Measurements from ENCODE around the gene OR2G2. TPM values are rescaled to one million over a fixed set of nuclear protein-coding genes. Genes with fewer than 3 reads are reported as not detected.

Gene OR2G2
- total and polyA plus RNA-seq, 4 donors = not detected

DNA sequence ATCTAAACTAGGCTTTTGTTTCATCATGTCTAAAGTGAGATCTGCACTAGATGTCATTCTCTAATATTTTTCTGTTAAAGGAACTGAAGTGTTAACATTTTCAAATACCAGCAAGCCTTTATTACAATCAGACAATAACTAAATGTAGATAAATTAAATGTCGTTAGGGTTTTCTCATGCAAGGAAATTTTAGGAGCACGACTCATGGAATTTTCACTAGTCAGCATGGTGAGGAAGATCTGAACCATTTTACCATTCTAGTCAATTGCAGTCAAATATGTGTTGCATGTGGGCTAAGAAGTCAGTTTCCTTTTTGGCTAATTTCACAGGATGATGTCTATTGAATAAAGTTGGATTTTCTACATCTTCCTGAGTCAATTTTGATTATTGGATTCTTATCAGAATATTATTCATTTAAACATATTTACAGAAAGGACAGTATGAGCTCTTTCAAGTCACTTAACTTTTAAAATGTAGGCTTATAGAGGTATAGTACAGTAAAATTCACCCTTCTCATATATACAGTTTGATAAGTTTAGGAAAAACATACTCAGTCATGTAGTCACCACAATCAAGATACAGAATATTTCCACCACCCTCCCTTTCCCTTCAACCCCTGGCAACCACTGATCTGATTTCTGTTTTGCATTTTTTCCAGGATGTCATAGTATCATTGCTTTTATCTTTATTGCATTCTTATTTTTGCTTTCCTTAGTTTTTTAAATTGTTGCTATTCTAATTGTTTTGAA is 30.1 kb upstream of the OR2G2 start:
- no peaks in the 10 kb centered on the region for H3K27me3 ChIP-seq (ENCODE audit: control insufficient read depth, insufficient read depth, low read length)
- WGBS (ENCODE audit: insufficient coverage) = no CpG with 5 or more reads among the region's 2 CpGs

DNA sequence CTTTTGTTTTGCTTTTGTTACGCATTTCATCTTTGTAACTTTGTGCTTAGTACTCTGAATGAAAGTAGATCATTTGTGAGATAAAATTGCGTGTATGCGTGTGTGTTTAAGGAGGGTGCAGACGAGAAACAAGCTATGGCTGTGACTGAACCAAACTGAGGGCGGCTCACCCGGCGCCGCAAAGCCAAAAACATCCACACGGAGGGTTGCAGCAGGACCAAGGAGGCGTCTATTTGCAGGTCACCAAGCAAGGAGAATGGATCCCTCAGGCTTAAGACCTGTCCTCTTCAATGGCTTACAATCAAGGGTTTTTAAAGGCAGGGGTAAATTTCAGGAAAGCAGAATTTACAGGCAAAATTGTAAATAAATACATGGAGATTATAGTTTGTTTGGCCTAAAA is 26.4 kb upstream of the OR2G2 start:
- WGBS (ENCODE audit: insufficient coverage) = 77% methylated on average over 10 of the region's 10 CpGs
- H3K4me1 ChIP-seq (ENCODE audit: control insufficient read depth, insufficient read depth, low read length) = no peaks in the 10 kb centered on the region
- no peak overlapping the region for H3K27ac ChIP-seq (ENCODE audit: low read depth, low read length)
- H3K9me3 ChIP-seq (ENCODE audit: control insufficient read depth, insufficient read depth, low read length) = no peaks in the 10 kb centered on the region
- H3K27me3 ChIP-seq (ENCODE audit: control insufficient read depth, insufficient read depth, low read length) = no peaks in the 10 kb centered on the region
- H3K36me3 ChIP-seq (ENCODE audit: control insufficient read depth, insufficient read depth, low read length) = no peaks in the 10 kb centered on the region
- no peak for DNase-seq (ENCODE audit: low read depth in 4 of 6, low spot score in 6 of 6)
- H3K4me3 ChIP-seq (ENCODE audit: low read depth, low read length) = no peak overlapping the region

More for the DNA sequence above, 30.1 kb upstream of the OR2G2 start:
- no peak overlapping the region for H3K27ac ChIP-seq (ENCODE audit: low read depth, low read length)
- DNase-seq (ENCODE audit: low read depth in 4 of 6, low spot score in 6 of 6) = no peak
- H3K36me3 ChIP-seq (ENCODE audit: control insufficient read depth, insufficient read depth, low read length) = no peaks in the 10 kb centered on the region
- no peak overlapping the region for H3K4me3 ChIP-seq (ENCODE audit: low read depth, low read length)
- H3K4me1 ChIP-seq (ENCODE audit: control insufficient read depth, insufficient read depth, low read length) = no peaks in the 10 kb centered on the region
- H3K9me3 ChIP-seq (ENCODE audit: control insufficient read depth, insufficient read depth, low read length) = no peaks in the 10 kb centered on the region

DNA sequence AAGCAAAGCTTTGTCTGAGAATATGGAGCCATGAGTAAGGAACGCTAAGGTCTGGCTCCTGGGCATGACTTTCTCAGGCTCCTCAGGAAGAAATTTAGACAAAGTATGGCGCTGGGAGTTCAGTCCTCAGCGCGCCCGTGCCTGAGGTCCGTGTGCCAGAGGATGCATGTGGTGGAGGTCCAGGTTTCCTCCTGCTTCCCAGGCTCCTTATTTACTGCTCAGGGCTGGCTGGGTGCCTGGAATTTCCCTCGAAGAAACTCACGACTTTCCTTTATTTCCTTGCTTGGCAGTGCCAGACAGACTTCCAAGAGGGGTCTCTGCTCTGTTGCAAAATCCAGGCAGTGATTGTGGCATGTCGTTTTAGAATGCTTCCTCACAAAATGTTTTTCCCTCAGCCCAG is 26.0 kb upstream of the OR2G2 start:
- no peaks in the 10 kb centered on the region for H3K27me3 ChIP-seq (ENCODE audit: control insufficient read depth, insufficient read depth, low read length)
- H3K9me3 ChIP-seq (ENCODE audit: control insufficient read depth, insufficient read depth, low read length) = no peaks in the 10 kb centered on the region
- H3K4me1 ChIP-seq (ENCODE audit: control insufficient read depth, insufficient read depth, low read length) = no peaks in the 10 kb centered on the region
- no peak overlapping the region for H3K4me3 ChIP-seq (ENCODE audit: low read depth, low read length)
- H3K36me3 ChIP-seq (ENCODE audit: control insufficient read depth, insufficient read depth, low read length) = no peaks in the 10 kb centered on the region
- 55% methylated on average over 7 of the region's 9 CpGs for WGBS (ENCODE audit: insufficient coverage)
- no peak overlapping the region for H3K27ac ChIP-seq (ENCODE audit: low read depth, low read length)
- DNase-seq (ENCODE audit: low read depth in 4 of 6, low spot score in 6 of 6) = peak in 2 of 6 donors; percentile 31 to 39

DNA sequence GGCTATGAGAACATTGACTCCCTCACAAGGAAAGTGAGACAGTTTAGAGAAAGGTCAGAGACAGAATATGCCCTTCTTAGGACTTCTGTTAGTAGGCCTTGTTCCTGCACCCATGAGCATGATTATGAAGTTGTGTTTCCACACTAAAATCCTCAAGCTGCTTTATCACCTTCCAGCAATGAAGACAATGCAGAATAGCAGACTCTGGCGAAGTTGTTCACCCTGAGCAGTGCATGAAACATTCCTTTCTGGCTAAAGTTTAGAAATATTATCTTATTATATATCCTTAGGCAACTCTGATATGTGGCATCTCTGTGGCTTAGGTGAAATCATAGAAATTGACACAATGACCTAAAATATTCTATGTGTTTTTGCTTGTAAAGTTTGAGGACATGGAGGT is 13.9 kb upstream of the OR2G2 start:
- H3K27ac ChIP-seq (ENCODE audit: low read depth, low read length) = no peak overlapping the region
- H3K27me3 ChIP-seq (ENCODE audit: control insufficient read depth, insufficient read depth, low read length) = no peaks in the 10 kb centered on the region
- no peak overlapping the region for H3K4me3 ChIP-seq (ENCODE audit: low read depth, low read length)
- H3K9me3 ChIP-seq (ENCODE audit: control insufficient read depth, insufficient read depth, low read length) = no peaks in the 10 kb centered on the region
- H3K36me3 ChIP-seq (ENCODE audit: control insufficient read depth, insufficient read depth, low read length) = no peaks in the 10 kb centered on the region
- H3K4me1 ChIP-seq (ENCODE audit: control insufficient read depth, insufficient read depth, low read length) = no peaks in the 10 kb centered on the region
- DNase-seq (ENCODE audit: low read depth in 4 of 6, low spot score in 6 of 6) = no peak
- no CpG with 5 or more reads among the region's 1 CpG for WGBS (ENCODE audit: insufficient coverage)

DNA sequence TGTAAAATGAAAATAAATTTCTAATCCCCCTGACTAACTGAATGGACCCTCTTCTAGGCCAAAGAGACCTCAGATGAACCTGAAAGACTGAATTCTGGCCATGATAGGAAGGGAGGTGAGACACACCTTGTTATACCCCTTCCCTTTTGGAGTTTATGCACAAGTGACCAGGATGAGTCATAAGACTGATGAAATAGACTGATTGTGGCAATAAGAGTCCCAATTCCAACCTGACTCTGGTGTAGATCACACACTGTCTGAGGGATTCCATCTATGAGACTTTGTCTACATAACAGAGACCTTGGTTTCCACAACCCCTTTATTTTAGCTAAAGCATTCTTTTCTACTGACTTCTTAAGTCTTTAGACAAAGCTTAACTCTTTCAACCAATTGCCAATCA is 13.5 kb upstream of the OR2G2 start:
- Histone ChIP-seq H3K9me3 (ENCODE audit: control insufficient read depth, insufficient read depth, low read length) (no peaks in the 10 kb centered on the region), H3K27me3 (ENCODE audit: control insufficient read depth, insufficient read depth, low read length) (no peaks in the 10 kb centered on the region), H3K4me3 (ENCODE audit: low read depth, low read length) (no peak overlapping the region), H3K4me1 (ENCODE audit: control insufficient read depth, insufficient read depth, low read length) (no peaks in the 10 kb centered on the region), H3K27ac (ENCODE audit: low read depth, low read length) (no peak overlapping the region), H3K36me3 (ENCODE audit: control insufficient read depth, insufficient read depth, low read length) (no peaks in the 10 kb centered on the region)
- no peak for DNase-seq (ENCODE audit: low read depth in 4 of 6, low spot score in 6 of 6)

DNA sequence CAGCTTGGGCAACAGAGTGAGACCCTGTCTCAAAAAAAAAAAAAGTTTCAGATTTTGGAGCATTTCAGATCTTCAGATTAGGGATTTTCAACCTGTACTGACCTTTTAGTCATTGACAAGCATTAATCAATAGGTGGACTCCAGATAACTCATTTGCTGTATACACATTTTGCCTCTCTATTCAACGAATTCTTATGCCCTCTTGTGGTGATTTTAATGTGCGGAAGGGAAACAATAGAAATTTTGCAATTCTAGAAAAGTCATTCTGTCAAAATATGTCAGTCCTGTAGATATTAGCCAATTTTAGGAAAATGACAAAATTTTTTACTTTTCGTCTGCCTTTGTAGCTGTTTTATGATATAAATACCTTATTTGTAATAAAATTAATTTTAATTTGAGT is 11.6 kb upstream of the OR2G2 start:
- peak in 2 of 6 donors; percentile 28 for DNase-seq (ENCODE audit: low read depth in 4 of 6, low spot score in 6 of 6)
- Histone ChIP-seq H3K9me3 (ENCODE audit: control insufficient read depth, insufficient read depth, low read length) (no peaks in the 10 kb centered on the region), H3K27ac (ENCODE audit: low read depth, low read length) (no peak overlapping the region), H3K4me1 (ENCODE audit: control insufficient read depth, insufficient read depth, low read length) (no peaks in the 10 kb centered on the region), H3K4me3 (ENCODE audit: low read depth, low read length) (no peak overlapping the region), H3K27me3 (ENCODE audit: control insufficient read depth, insufficient read depth, low read length) (no peaks in the 10 kb centered on the region), H3K36me3 (ENCODE audit: control insufficient read depth, insufficient read depth, low read length) (no peaks in the 10 kb centered on the region)
- no CpG with 5 or more reads among the region's 3 CpGs for WGBS (ENCODE audit: insufficient coverage)

DNA sequence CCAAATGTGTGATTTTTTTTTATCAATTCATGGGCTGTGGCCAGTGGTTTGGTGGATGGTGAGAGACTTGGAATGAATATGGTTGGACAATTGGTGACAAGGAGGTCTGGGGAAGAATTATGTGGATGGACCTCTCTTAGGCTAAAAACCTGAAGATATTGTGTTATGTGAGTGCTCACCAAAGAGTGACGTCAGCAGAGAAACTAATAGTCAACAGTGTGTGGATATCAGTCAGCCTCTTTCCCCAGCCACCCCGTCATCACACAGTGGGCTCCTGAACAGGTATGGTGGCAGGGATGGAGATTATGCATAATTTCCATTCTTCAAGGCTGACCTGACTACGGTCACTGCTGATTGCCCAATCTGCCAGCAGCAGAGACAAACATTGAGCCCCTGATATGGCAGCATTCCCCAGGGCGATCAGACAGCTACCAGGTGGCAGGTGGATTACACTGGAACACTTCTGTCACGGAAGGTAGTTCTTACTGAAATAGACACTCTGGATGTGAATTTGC is 9.2 kb upstream of the OR2G2 start:
- 94% methylated on average over 5 of the region's 5 CpGs for WGBS (ENCODE audit: insufficient coverage)
- Histone ChIP-seq H3K4me3 (ENCODE audit: low read depth, low read length) (no peak overlapping the region), H3K27me3 (ENCODE audit: control insufficient read depth, insufficient read depth, low read length) (no peaks in the 10 kb centered on the region), H3K9me3 (ENCODE audit: control insufficient read depth, insufficient read depth, low read length) (no peaks in the 10 kb centered on the region), H3K36me3 (ENCODE audit: control insufficient read depth, insufficient read depth, low read length) (no peaks in the 10 kb centered on the region), H3K4me1 (ENCODE audit: control insufficient read depth, insufficient read depth, low read length) (no peaks in the 10 kb centered on the region), H3K27ac (ENCODE audit: low read depth, low read length) (no peak overlapping the region)
- no peak for DNase-seq (ENCODE audit: low read depth in 4 of 6, low spot score in 6 of 6)

DNA sequence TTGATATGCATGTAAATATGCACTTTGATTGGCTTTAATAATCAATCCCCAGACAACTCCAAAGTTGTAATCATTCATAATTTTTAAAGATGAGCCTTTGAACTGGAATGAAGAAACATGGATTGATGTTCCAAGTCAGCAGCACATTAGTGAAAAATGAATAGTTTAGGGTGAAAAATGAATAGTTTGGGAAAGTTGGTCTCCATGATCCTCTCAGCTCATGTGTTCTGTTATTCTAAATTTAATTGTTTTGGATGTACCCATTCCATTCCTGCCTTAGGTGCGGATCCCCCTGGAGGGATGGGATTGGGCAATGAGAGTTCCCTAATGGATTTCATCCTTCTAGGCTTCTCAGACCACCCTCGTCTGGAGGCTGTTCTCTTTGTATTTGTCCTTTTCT is 17.1 kb downstream of the OR2G2 start, which contains the start of gene OR2G3:
Gene OR2G3, plus strand, starts transcription at position 301 of the 400 bp plus-strand sequence. Its CDS starts 0 bp downstream, at position 301.
- no peaks in the 10 kb centered on the region for H3K36me3 ChIP-seq (ENCODE audit: control insufficient read depth, insufficient read depth, low read length)
- no peaks in the 10 kb centered on the region for H3K9me3 ChIP-seq (ENCODE audit: control insufficient read depth, insufficient read depth, low read length)
- H3K27ac ChIP-seq (ENCODE audit: low read depth, low read length) = no peak within 1 kb of the TSS
- DNase-seq (ENCODE audit: low read depth in 4 of 6, low spot score in 6 of 6) = no peak
- 60% methylated on average over 1 of the region's 2 CpGs for WGBS (ENCODE audit: insufficient coverage)
- H3K4me3 ChIP-seq (ENCODE audit: low read depth, low read length) = no peak within 1 kb of the TSS
- no peaks in the 10 kb centered on the region for H3K27me3 ChIP-seq (ENCODE audit: control insufficient read depth, insufficient read depth, low read length)
- H3K4me1 ChIP-seq (ENCODE audit: control insufficient read depth, insufficient read depth, low read length) = no peaks in the 10 kb centered on the region

DNA sequence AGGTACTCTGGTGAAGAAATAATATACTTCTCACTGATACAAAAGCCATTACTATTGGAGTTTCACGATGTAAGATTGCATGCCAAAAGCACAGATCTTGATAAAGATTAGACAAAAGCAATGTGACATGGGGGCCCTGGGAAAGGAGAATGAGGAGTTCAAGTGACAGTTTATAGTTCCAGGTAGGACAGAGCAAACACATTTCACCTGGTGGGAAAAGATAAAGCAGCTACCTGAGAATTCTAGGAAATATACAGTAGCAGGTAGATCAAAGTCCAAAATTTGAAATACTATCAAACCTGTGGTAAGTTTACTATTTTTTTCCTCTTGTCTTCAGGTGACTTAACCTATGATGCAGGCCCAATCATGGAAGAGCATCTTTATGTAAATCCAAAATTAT is 25.2 kb downstream of the OR2G2 start:
- no peak for DNase-seq (ENCODE audit: low read depth in 4 of 6, low spot score in 6 of 6)
- WGBS (ENCODE audit: insufficient coverage) = no CpG with 5 or more reads among the region's 1 CpG
- Histone ChIP-seq H3K4me3 (ENCODE audit: low read depth, low read length) (no peak overlapping the region), H3K27me3 (ENCODE audit: control insufficient read depth, insufficient read depth, low read length) (no peaks in the 10 kb centered on the region), H3K9me3 (ENCODE audit: control insufficient read depth, insufficient read depth, low read length) (no peaks in the 10 kb centered on the region), H3K36me3 (ENCODE audit: control insufficient read depth, insufficient read depth, low read length) (no peaks in the 10 kb centered on the region), H3K4me1 (ENCODE audit: control insufficient read depth, insufficient read depth, low read length) (no peaks in the 10 kb centered on the region), H3K27ac (ENCODE audit: low read depth, low read length) (no peak overlapping the region)

DNA sequence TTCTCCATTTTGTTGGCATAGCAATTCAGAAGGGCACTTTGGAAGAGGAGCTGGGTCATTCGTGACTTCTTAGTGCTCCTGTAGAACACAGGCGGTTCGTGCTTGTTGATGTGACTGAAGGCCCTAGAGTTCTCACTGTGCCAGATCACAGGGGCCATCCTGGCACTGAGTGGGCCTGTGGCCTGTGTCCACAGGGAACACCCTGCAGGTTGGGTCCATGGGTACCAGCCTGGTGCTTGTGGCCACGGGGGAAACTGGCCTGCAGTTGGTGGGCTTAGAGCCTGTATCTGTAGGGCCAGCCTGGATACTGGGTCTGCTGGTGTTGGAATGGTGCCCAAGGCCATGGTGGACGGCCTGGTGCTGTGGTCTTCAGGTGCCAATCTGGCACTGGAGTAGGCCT is 26.5 kb downstream of the OR2G2 start:
- 93% methylated on average over 5 of the region's 5 CpGs for WGBS (ENCODE audit: insufficient coverage)

More for the DNA sequence above, 26.5 kb downstream of the OR2G2 start:
- Histone ChIP-seq H3K27me3 (ENCODE audit: control insufficient read depth, insufficient read depth, low read length) (no peaks in the 10 kb centered on the region), H3K4me3 (ENCODE audit: low read depth, low read length) (no peak overlapping the region), H3K9me3 (ENCODE audit: control insufficient read depth, insufficient read depth, low read length) (no peaks in the 10 kb centered on the region), H3K27ac (ENCODE audit: low read depth, low read length) (no peak overlapping the region), H3K36me3 (ENCODE audit: control insufficient read depth, insufficient read depth, low read length) (no peaks in the 10 kb centered on the region), H3K4me1 (ENCODE audit: control insufficient read depth, insufficient read depth, low read length) (no peaks in the 10 kb centered on the region)
- no peak for DNase-seq (ENCODE audit: low read depth in 4 of 6, low spot score in 6 of 6)

Measured in spinal cord (tissue), 10 donors.